Right lobe of liver (tissue), 4 donors: ENCODE results near the gene ZSCAN18.

Experiments
- CTCF ChIP-seq, 4 donors: fragments of 200-600 bp in 3 of 4; fragments of 450-650 bp in 1 of 4; IDR thresholded peaks; one replicate each; pipeline versions ENCODE4 v1.5.1 to v1.8.0; 2016 to 2022; ENCODE audit warnings: antibody characterized with exemption in 4 of 4, mild to moderate bottlenecking in 2 of 4
- POLR2A ChIP-seq: fragments of 450-650 bp; IDR thresholded peaks from one replicate; pipeline ENCODE4 v1.6.1; 2017; ENCODE audit warnings: antibody characterized with exemption, mild to moderate bottlenecking
- donor health status: DM: no; HTN: no; CAD: no.
- donor health status: DM: no; HTN: no; CAD: no.
- donor health status: DM: no; HTN: yes; CAD: no.

- TF ChIP-seq CTCF (IDR thresholded peaks at IDR 0.05) (no peak), POLR2A (no peak)
These were observed 10.5 kb upstream of the ZSCAN18 start for GRCh38 chr19:58108546-58108817.
